WI38 (cell line): ENCODE data around the gene SACS.

ENCODE experiments used
- H3K4me3 ChIP-seq: 2 replicates; pipeline ENCODE4 v1.5.1; 2011; ENCODE audit warnings: low read depth, mild to moderate bottlenecking, control low read depth, low read length
- CTCF ChIP-seq: IDR thresholded peaks from 2 replicates; pipeline ENCODE4 v1.5.1; 2012; ENCODE audit warnings: low read depth, mild to moderate bottlenecking, control low read depth, low read length

SACS gene

GRCh38 chr13:23433171-23434153 lies at the start of gene SACS:
TSS of gene SACS (minus strand) at chr13:23433702. CDS start at chr13:23411239, 22,463 bp downstream.
- no peak for TF ChIP-seq CTCF
- peak within 1 kb of the TSS; percentile 80 for H3K4me3 ChIP-seq

GRCh38 chr13:23480324-23480723 lies 46.8 kb upstream of the SACS start:
- TF ChIP-seq CTCF = no peak
- H3K4me3 ChIP-seq = no peak overlapping the region

- no peak overlapping the region for H3K4me3 ChIP-seq
- TF ChIP-seq CTCF = no peak
Observed at GRCh38 chr13:23477101-23477500, 43.6 kb upstream of the SACS start.

GRCh38 chr13:23473221-23473620 lies 39.7 kb upstream of the SACS start:
- no peak for TF ChIP-seq CTCF
- no peak overlapping the region for H3K4me3 ChIP-seq

GRCh38 chr13:23472189-23472588 lies 38.7 kb upstream of the SACS start:
- H3K4me3 ChIP-seq = no peak overlapping the region
- TF ChIP-seq CTCF = no peak

- TF ChIP-seq CTCF = no peak
- no peak overlapping the region for H3K4me3 ChIP-seq
Observed at GRCh38 chr13:23470790-23471614, 37.5 kb upstream of the SACS start.

GRCh38 chr13:23469951-23470421 lies 36.5 kb upstream of the SACS start:
- no peak for TF ChIP-seq CTCF
- no peak overlapping the region for H3K4me3 ChIP-seq
